COLO668 (cell line): ENCODE results near the gene FRG2.
"Not testable (repeated sequence)": the region's sequence is repeated elsewhere in the genome, so short reads cannot be mapped to it uniquely, and the experiment has no call there.

Experiments used
- DNase-seq: peaks from one replicate; lab custom pipeline; 2025; ENCODE audit not compliant: unreplicated experiment; lab: John Stamatoyannopoulos, UW

Gene FRG2

GRCh38 chr4:190016369-190017289 lies 10.4 kb downstream of the FRG2 start:
- no peak for DNase-seq

GRCh38 chr4:190015538-190016368 lies 11.3 kb downstream of the FRG2 start:
- DNase-seq: no peak

DNA sequence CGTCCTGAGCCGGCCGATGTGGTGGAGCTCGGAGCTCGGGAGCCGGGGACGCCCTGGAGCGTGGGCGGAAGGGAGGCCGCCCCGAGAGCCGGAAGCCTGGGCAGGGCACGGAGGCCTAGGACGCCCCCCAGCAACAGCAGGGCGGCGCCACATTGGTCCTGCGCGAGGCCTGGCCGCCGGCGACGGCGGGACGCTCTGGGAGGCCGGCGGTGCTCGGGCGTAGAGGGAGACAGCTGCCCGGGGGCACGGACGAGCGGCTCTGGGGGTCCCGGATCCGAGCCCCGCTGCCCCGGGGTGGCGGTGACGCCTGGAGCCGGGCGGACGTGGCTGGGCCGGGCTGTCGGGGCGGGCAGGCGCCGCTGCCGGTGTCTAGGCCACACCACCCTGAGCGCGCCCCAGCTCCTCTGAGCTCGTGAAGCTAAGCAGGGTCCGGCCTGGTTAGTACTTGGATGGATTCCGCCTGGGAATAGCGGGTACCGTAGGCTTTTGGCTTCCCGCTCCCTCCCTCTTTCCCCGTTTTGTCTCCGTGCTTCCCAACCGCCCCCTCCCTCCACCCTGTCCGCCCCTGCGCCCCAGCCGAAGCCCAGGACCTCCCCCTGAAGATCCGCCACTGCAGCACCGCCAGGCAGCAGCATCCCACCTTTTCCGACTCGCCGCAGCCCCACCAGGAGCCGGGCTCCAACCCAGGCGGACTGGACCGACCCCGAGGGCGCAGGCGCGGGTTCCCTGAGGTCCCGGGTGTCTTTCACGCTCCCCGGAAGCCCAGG lies 12.1 kb downstream of the FRG2 start:
- DNase-seq: no peak

DNA sequence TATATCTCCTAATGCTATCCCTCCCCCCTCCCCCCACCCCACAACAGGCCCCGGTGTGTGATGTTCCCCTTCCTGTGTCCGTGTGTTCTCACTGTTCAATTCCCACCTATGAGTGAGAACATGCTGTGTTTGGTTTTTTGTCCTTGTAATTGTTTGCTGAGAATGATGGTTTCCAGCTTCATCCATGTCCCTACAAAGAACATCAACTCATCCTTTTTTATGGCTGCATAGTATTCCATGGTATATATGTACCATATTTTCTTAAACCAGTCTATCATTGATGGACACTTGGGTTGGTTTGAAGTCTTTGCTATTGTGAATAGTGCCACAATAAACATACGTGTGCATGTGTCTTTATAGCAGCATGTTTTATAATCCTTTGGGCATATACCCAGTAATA lies 37.1 kb downstream of the FRG2 start:
- not testable (repeated sequence) for DNase-seq

DNA sequence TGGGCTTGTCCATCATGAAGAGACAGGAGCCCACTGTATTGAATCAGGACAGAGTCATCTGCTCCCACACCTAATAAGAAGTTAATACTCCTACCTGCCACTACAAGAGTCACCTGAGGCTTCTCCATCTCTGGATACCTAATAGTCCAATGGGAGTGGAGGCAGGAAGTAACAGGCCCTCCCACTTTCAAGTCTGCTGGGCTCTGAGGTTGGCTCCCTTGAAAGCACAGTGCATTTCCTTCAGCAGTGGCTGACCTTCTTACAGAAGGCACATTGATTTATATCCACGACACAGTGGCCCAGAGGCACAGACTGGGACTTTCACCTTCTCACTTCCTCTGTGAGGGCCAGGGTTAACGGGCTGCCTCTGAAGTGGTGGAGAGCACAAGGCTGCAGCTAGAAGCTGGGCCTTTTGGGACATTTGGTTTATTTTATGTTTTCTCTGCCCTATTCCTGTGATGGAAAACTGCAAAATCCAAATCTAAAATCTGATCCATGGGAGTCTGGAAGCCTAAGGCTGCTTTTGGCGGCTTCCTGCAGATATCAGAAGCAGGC lies 38.1 kb downstream of the FRG2 start:
- no peak for DNase-seq

DNA sequence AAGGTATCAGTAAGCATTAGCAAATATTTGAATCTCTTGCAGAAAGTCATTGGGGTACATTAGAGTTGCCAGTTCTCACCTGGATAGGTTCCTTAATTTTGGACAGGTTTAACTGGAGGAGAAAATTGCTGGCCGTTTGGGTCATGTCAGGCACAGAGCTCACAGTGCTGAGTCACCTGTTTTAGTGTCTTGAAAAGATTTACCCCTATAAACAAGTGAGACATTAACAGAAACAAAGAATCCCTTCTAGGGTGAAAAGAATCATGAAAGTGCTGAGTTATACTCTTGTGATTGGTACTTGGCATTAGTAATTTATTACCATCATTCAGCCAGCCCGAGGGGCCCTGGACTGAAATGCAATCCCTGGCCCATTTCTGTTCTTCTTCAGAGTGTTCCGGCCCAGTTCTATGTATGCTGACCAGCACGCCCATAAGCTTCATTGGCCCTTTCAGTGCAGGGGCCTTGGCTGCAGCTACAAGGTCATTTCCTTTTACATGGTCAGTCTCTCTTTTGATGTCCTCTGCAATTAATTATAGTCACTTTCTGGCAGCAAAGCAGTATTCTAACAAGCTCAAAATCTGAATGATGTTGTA lies 41.3 kb downstream of the FRG2 start:
- DNase-seq: not testable (repeated sequence)

DNA sequence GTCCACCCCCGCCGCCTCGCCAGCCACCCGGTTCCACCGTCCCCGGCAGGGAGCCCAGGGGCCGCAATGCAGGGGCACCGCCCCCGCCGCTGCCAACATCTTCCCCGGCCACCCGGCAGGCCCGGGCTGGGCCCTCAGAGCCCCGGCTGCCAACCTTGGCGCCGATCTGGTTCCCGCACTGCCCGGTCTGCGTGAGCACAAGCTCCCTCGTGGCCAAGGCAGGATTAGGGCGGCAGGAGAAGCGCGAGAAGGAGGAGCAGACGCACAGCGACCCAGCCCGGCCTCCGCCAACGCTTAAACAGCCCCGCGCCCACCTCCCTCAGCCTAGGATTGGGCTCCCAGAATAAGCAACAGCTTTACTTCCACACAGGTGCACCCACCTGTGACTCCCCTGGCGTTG lies 42.4 kb downstream of the FRG2 start:
- DNase-seq: not testable (repeated sequence)

DNA sequence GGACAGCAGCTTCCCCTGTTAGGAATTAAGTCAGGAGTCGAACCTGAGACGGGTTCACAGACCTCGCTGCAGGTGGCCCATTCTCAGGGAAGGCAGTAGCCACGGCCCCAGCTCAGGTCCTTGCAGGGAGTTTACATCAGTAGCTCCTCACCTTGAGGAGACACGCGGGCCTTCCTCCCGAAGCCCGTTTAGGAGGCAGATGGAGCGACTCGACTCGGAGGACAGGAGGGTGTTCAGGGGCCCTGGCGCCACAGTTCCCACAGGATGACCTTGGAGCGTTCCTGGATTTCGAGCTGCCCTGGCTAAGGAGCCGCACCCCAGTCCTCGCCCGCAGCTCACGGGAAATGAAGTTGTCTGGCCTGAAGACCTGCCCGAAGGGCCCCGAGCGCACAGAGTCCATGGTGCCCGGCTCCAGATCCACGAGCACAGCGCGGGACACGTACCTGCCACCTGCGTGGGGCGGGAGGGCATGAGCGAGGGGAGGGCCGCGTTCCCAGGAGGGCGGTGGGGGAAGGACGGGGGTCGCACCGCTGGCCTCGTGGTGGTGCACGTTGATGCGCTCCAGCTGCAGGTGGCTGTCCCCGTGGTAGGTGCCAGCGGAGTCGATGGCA lies 43.0 kb downstream of the FRG2 start:
- not testable (repeated sequence) for DNase-seq

DNA sequence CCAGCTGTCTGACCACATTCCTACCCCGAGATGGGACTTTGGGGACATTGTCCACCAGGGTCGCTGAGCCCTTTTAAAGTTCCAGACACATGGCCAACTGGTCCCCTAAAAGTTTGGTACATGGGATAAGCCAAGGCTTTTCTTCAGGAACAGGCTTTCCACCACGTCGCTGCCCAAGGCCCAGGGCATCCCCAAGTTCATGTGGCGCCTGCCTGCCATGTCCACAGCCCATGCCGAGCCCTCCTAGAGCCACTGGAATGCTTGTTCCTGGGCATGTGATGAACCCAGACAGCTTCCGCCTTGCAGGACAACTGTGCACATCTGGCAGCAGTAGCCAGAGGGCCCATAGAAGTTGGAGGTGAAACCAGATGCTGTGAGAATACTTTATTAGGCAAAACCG lies 45.1 kb downstream of the FRG2 start:
- DNase-seq: no peak

GRCh38 chr4:189980292-189980691 lies 46.8 kb downstream of the FRG2 start:
- DNase-seq: not testable (repeated sequence)

DNA sequence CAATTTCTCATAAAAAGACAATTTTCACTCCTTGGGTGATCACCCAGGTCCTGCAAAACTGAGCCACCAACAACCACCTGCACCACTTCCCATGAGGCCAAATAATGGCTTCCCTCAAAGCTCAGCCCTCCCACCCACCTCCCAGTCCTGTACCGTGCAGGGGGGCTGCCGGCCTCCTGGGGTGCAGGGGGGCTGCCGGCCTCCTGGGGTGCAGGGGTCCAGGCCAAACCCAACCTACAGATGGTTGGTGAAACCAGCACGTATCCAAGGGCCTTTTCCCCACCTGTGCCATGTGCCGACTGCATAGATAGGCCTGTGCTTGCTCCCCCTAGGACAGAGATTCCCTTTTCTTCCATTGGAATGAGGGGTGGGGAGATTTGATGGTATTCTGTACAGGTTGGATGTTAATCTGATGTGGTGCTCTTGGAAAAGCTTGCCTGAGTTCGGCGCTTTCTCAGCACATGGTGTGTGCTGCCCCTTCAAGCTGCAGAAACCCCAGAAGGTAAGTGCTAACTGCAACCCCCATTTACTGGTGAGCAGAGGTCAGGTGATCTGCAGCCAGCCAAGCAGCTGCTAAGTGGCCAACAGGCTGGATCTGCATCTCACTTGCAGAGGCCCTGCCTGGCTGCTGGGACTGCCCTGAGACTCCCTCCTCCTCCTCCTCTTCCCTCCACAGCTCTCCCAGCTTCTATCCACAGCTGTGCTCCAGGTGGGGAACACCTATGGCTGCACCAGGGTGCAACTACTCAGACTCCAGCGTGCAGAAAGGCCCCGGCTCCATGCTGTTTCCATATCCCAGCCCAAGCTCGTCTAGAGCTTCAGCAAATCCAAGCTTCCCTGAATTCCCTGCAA lies 47.6 kb downstream of the FRG2 start:
- no peak for DNase-seq
